HepG2 (cell line): ENCODE data around the gene C2. TPM values are rescaled to one million over a fixed set of nuclear protein-coding genes. Genes with fewer than 3 reads are reported as not detected.
A peak's percentile ranks its signal among the peaks of the same experiment; 100 is the strongest.

ENCODE experiments used
- CHD4 ChIP-seq: fragments of 200-600 bp; sonication (generic); IDR thresholded peaks from 2 replicates; pipeline ENCODE4 v1.7.0; 2017; ENCODE audit warnings: mild to moderate bottlenecking, low read length, borderline replicate concordance
- ETV5 ChIP-seq: IDR thresholded peaks from 2 replicates; pipeline ENCODE4 v1.6.1; 2018; ENCODE audit warnings: missing biosample characterization, missing genetic modification reagents, inconsistent platforms, borderline replicate concordance
- HDAC6 ChIP-seq: fragments of 200-600 bp; sonication (generic); IDR thresholded peaks from 2 replicates; pipeline ENCODE4 v1.7.0; 2017; ENCODE audit warnings: mild to moderate bottlenecking, antibody characterized with exemption, low read length, low read depth
- HOXA7 ChIP-seq: sonication (generic); formaldehyde crosslinking; IDR thresholded peaks from 2 replicates; pipeline ENCODE4 v1.8.1; 2022; ENCODE audit warnings: mild to moderate bottlenecking, missing genetic modification reagents, moderate library complexity
- JUNB ChIP-seq: sonication (generic); formaldehyde crosslinking; IDR thresholded peaks from 2 replicates; pipeline ENCODE4 v1.8.0; 2022; ENCODE audit warnings: missing genetic modification reagents, mild to moderate bottlenecking, borderline replicate concordance
- MAZ ChIP-seq, 2 experiments: sonication (generic) in 1 of 2; formaldehyde crosslinking in 1 of 2; IDR thresholded peaks; 2 replicates each; pipeline versions ENCODE4 v1.5.0 to v1.6.1; 2012 to 2020; ENCODE audit warnings: low read depth in 2 of 2, mild to moderate bottlenecking in 2 of 2, borderline replicate concordance in 1 of 2, improper control_type of control experiment in 1 of 2, low read length in 1 of 2, missing genetic modification reagents in 1 of 2, moderate library complexity in 1 of 2
- RELA ChIP-seq: sonication (generic); formaldehyde crosslinking; IDR thresholded peaks from 2 replicates; pipeline ENCODE4 v1.4.0; 2020; ENCODE audit warnings: missing genetic modification reagents
- REXO4 ChIP-seq: sonication (generic); formaldehyde crosslinking; IDR thresholded peaks from 2 replicates; pipeline ENCODE4 v1.8.0; 2022; ENCODE audit warnings: missing genetic modification reagents, mild to moderate bottlenecking, borderline replicate concordance
- RNF2 ChIP-seq: fragments of 450-650 bp; conservative IDR thresholded peaks from 2 replicates; pipeline ENCODE4 v1.6.1; 2016; ENCODE audit warnings: low read depth
- SUZ12 ChIP-seq: fragments of 150-350 bp; IDR thresholded peaks from 2 replicates; pipeline ENCODE4 v1.6.1; 2014; ENCODE audit warnings: low read depth, low read length
- TAF1 ChIP-seq: sonication (generic); formaldehyde crosslinking; IDR thresholded peaks from 2 replicates; pipeline ENCODE4 v1.4.0; 2020; ENCODE audit warnings: missing genetic modification reagents
- ZBTB3 ChIP-seq: sonication (generic); formaldehyde crosslinking; IDR thresholded peaks from 2 replicates; pipeline ENCODE4 v1.4.0; 2020; ENCODE audit warnings: low read depth, mild to moderate bottlenecking, moderate library complexity, missing genetic modification reagents, borderline replicate concordance
- ZBTB8A ChIP-seq: sonication (generic); formaldehyde crosslinking; IDR thresholded peaks from 2 replicates; pipeline ENCODE4 v1.4.0; 2020; ENCODE audit warnings: mild to moderate bottlenecking, low read depth, missing genetic modification reagents, borderline replicate concordance
- ZNF101 ChIP-seq: sonication (generic); formaldehyde crosslinking; IDR thresholded peaks from 2 replicates; pipeline ENCODE4 v1.4.0; 2020; ENCODE audit warnings: mild to moderate bottlenecking, low read depth, missing genetic modification reagents, borderline replicate concordance
- ZNF121 ChIP-seq: sonication (generic); formaldehyde crosslinking; IDR thresholded peaks from 2 replicates; pipeline ENCODE4 v1.5.0; 2020; ENCODE audit warnings: mild to moderate bottlenecking, missing genetic modification reagents
- ZNF766 ChIP-seq: sonication (generic); formaldehyde crosslinking; IDR thresholded peaks from 2 replicates; pipeline ENCODE4 v1.5.0; 2020; ENCODE audit warnings: missing genetic modification reagents, borderline replicate concordance
- ZNF83 ChIP-seq: sonication (generic); formaldehyde crosslinking; IDR thresholded peaks from 2 replicates; pipeline ENCODE4 v1.4.0; 2020; ENCODE audit warnings: missing genetic modification reagents, mild to moderate bottlenecking, borderline replicate concordance
- polyA plus RNA-seq, 8 experiments: library from polyadenylated mRNA; depleted of rRNA in 3 of 8; stranded (reverse) in 7 of 8; unstranded in 1 of 8; fragments of >200 nt; fragmentation: Illumina TruSeq in 4 of 8; extraction: Trizol in 4 of 8; gene quantifications; 2 replicates each; pipeline versions ENCODE4 v1.2.1 to v1.2.3, GENCODE V29; 2011 to 2016; ENCODE audit warnings: low read depth in 4 of 8, missing spikeins in 1 of 8, mixed read lengths in 1 of 8; ENCODE audit not compliant: insufficient read depth in 1 of 8
- total RNA-seq, 5 experiments: library from RNA; depleted of rRNA; stranded (reverse); fragments of >200 nt; fragmentation: Illumina TruSeq; extraction: Trizol; gene quantifications; 2 replicates each; pipeline ENCODE4 v1.2.3, GENCODE V29; 2016; ENCODE audit warnings: low read depth in 1 of 5
- TF ChIP-seq, protein P1 (sequence below): sonication (generic); formaldehyde crosslinking; IDR thresholded peaks from 2 replicates; pipeline ENCODE4 v1.4.0; 2020; ENCODE audit warnings: missing genetic modification reagents
- TF ChIP-seq, protein P2 (sequence below): sonication (generic); formaldehyde crosslinking; IDR thresholded peaks from 2 replicates; pipeline ENCODE4 v1.5.0; 2020; ENCODE audit warnings: missing genetic modification reagents
- TF ChIP-seq, protein P3 (sequence below): IDR thresholded peaks from 2 replicates; pipeline ENCODE4 v1.6.1; 2016; ENCODE audit warnings: low read depth, control low read depth
- TF ChIP-seq, protein P4 (sequence below): sonication (generic); formaldehyde crosslinking; IDR thresholded peaks from 2 replicates; pipeline ENCODE4 v1.5.0; 2020; ENCODE audit warnings: mild to moderate bottlenecking, missing genetic modification reagents

C2 gene
- total and polyA plus RNA-seq, 2 of the 13 experiments (the other 11 are each of a cell fraction or from before 2014, with no cell fraction given): 165 to 307 TPM

DNA sequence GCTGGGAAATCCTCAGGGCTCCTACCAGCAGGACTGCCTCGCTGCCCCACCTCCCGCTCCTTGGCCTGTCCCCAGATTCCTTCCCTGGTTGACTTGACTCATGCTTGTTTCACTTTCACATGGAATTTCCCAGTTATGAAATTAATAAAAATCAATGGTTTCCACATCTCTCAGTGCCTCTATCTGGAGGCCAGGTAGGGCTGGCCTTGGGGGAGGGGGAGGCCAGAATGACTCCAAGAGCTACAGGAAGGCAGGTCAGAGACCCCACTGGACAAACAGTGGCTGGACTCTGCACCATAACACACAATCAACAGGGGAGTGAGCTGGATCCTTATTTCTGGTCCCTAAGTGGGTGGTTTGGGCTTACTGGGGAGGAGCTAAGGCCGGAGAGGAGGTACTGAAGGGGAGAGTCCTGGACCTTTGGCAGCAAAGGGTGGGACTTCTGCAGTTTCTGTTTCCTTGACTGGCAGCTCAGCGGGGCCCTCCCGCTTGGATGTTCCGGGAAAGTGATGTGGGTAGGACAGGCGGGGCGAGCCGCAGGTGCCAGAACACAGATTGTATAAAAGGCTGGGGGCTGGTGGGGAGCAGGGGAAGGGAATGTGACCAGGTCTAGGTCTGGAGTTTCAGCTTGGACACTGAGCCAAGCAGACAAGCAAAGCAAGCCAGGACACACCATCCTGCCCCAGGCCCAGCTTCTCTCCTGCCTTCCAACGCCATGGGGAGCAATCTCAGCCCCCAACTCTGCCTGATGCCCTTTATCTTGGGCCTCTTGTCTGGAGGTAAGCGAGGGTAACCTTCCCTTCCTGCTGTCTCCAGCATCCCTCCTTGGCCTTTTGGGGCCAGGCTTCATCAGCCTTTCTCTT, 18.2 kb downstream of the C2 start, which contains the start of gene CFB (continued):
- TF ChIP-seq, protein P1, sequence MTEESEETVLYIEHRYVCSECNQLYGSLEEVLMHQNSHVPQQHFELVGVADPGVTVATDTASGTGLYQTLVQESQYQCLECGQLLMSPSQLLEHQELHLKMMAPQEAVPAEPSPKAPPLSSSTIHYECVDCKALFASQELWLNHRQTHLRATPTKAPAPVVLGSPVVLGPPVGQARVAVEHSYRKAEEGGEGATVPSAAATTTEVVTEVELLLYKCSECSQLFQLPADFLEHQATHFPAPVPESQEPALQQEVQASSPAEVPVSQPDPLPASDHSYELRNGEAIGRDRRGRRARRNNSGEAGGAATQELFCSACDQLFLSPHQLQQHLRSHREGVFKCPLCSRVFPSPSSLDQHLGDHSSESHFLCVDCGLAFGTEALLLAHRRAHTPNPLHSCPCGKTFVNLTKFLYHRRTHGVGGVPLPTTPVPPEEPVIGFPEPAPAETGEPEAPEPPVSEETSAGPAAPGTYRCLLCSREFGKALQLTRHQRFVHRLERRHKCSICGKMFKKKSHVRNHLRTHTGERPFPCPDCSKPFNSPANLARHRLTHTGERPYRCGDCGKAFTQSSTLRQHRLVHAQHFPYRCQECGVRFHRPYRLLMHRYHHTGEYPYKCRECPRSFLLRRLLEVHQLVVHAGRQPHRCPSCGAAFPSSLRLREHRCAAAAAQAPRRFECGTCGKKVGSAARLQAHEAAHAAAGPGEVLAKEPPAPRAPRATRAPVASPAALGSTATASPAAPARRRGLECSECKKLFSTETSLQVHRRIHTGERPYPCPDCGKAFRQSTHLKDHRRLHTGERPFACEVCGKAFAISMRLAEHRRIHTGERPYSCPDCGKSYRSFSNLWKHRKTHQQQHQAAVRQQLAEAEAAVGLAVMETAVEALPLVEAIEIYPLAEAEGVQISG (CRISPR knock-in tag): peak; percentile 73
- TF ChIP-seq, protein P2, sequence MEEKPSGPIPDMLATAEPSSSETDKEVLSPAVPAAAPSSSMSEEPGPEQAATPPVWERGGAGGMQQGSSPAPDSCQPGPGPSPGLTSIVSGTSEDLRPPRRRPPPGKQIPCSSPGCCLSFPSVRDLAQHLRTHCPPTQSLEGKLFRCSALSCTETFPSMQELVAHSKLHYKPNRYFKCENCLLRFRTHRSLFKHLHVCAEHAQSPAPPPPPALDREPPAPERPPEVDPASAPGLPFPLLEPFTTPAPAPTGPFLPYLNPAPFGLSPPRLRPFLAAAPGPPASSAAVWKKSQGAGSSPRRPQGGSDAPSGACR: no peak
- TF ChIP-seq, protein P3, sequence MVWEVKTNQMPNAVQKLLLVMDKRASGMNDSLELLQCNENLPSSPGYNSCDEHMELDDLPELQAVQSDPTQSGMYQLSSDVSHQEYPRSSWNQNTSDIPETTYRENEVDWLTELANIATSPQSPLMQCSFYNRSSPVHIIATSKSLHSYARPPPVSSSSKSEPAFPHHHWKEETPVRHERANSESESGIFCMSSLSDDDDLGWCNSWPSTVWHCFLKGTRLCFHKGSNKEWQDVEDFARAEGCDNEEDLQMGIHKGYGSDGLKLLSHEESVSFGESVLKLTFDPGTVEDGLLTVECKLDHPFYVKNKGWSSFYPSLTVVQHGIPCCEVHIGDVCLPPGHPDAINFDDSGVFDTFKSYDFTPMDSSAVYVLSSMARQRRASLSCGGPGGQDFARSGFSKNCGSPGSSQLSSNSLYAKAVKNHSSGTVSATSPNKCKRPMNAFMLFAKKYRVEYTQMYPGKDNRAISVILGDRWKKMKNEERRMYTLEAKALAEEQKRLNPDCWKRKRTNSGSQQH (CRISPR knock-in tag): peak; percentile 79
- TF ChIP-seq ZBTB8A (CRISPR knock-in tag) (no peak), MAZ (IDR thresholded peaks at IDR 0.05; ENCODE audit: borderline replicate concordance, low read depth, low read length) (peak; percentile 85), MAZ (CRISPR knock-in tag; IDR thresholded peaks at IDR 0.05; ENCODE audit: low read depth) (peak; percentile 82; the same call in 1 of the 2 replicates), HDAC6 (no peak), ZNF101 (CRISPR knock-in tag) (peak; percentile 91; the same call in 1 of the 2 replicates), REXO4 (CRISPR knock-in tag) (no peak), ETV5 (peak; percentile 95), ZNF766 (CRISPR knock-in tag) (0 out of 2 replicates have a peak, but pooled peaks have one; percentile 69), RNF2 (no peak), ZBTB3 (CRISPR knock-in tag) (peak; percentile 63; the same call in 1 of the 2 replicates), CHD4 (peak; percentile 91; the same call in 1 of the 2 replicates), RELA (CRISPR knock-in tag) (peak; percentile 96), TAF1 (CRISPR knock-in tag) (peak; percentile 89), ZNF83 (peak; percentile 26; the same call in 1 of the 2 replicates), SUZ12 (no peak), HOXA7 (no peak), JUNB (CRISPR knock-in tag) (no peak; the same call in 1 of the 2 replicates), ZNF121 (no peak; the same call in none of the 2 replicates)
- TF ChIP-seq, protein P4, sequence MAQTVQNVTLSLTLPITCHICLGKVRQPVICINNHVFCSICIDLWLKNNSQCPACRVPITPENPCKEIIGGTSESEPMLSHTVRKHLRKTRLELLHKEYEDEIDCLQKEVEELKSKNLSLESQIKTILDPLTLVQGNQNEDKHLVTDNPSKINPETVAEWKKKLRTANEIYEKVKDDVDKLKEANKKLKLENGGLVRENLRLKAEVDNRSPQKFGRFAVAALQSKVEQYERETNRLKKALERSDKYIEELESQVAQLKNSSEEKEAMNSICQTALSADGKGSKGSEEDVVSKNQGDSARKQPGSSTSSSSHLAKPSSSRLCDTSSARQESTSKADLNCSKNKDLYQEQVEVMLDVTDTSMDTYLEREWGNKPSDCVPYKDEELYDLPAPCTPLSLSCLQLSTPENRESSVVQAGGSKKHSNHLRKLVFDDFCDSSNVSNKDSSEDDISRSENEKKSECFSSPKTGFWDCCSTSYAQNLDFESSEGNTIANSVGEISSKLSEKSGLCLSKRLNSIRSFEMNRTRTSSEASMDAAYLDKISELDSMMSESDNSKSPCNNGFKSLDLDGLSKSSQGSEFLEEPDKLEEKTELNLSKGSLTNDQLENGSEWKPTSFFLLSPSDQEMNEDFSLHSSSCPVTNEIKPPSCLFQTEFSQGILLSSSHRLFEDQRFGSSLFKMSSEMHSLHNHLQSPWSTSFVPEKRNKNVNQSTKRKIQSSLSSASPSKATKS: 0 out of 2 replicates have a peak, but pooled peaks have one; percentile 58
